ES-I3 (cell line): ENCODE measurements around the gene AQP1.

Source experiments
- H3K36me3 ChIP-seq: 2 replicates; pipeline ENCODE4 v1.6.1; 2013; ENCODE audit warnings: mild to moderate bottlenecking, low read length, control low read depth, moderate library complexity; ENCODE audit not compliant: insufficient read depth
- H3K4me1 ChIP-seq: 2 replicates; pipeline ENCODE4 v1.6.1; 2013; ENCODE audit warnings: mild to moderate bottlenecking, control low read depth, low read length; ENCODE audit not compliant: insufficient read depth
- H3K9ac ChIP-seq: 2 replicates; pipeline ENCODE4 v1.6.1; 2013; ENCODE audit warnings: low read depth, mild to moderate bottlenecking, low read length, moderate library complexity
- H3K9me3 ChIP-seq: 2 replicates; pipeline ENCODE4 v1.6.1; 2013; ENCODE audit warnings: mild to moderate bottlenecking, low read length, moderate library complexity; ENCODE audit not compliant: control insufficient read depth, insufficient read depth

Gene AQP1

GRCh38 chr7:30936650-30937245 lies 25.1 kb downstream of the AQP1 start:
- no peaks in the 10 kb centered on the region for H3K9me3 ChIP-seq
- H3K4me1 ChIP-seq, result no peaks in the 10 kb centered on the region
- no peak overlapping the region for H3K9ac ChIP-seq
- H3K36me3 ChIP-seq, result no peaks in the 10 kb centered on the region

GRCh38 chr7:30937416-30937815 lies 25.8 kb downstream of the AQP1 start:
- Histone ChIP-seq H3K9ac (no peak overlapping the region), H3K36me3 (no peaks in the 10 kb centered on the region), H3K9me3 (no peaks in the 10 kb centered on the region), H3K4me1 (no peaks in the 10 kb centered on the region)

- no peaks in the 10 kb centered on the region for H3K36me3 ChIP-seq
- H3K9ac ChIP-seq, result peak overlapping the region; percentile 35; the same call in 1 of the 2 replicates
- H3K9me3 ChIP-seq, result no peaks in the 10 kb centered on the region
- H3K4me1 ChIP-seq, result no peaks in the 10 kb centered on the region
Observed at GRCh38 chr7:30938435-30939316, 27.0 kb downstream of the AQP1 start.

- no peaks in the 10 kb centered on the region for H3K36me3 ChIP-seq
Observed at GRCh38 chr7:30941582-30942323, 30.1 kb downstream of the AQP1 start.

GRCh38 chr7:30950197-30950596 lies 38.5 kb downstream of the AQP1 start:
- no peaks in the 10 kb centered on the region for H3K4me1 ChIP-seq
- no peaks in the 10 kb centered on the region; the same call in 1 of the 2 replicates for H3K9me3 ChIP-seq
- no peak overlapping the region for H3K9ac ChIP-seq
- no peaks in the 10 kb centered on the region for H3K36me3 ChIP-seq

More at GRCh38 chr7:30941582-30942323, 30.1 kb downstream of the AQP1 start:
- H3K9me3 ChIP-seq, result no peaks in the 10 kb centered on the region; the same call in 1 of the 2 replicates
- no peaks in the 10 kb centered on the region for H3K4me1 ChIP-seq
- H3K9ac ChIP-seq, result no peak overlapping the region

GRCh38 chr7:30954914-30955313 lies 43.3 kb downstream of the AQP1 start:
- Histone ChIP-seq H3K9ac (no peak overlapping the region), H3K4me1 (no peaks in the 10 kb centered on the region), H3K36me3 (no peaks in the 10 kb centered on the region), H3K9me3 (peaks cover 3% of the 10 kb centered on the region; the same call in 1 of the 2 replicates)

GRCh38 chr7:30956704-30957103 lies 45.1 kb downstream of the AQP1 start:
- H3K4me1 ChIP-seq, result no peaks in the 10 kb centered on the region
- H3K9me3 ChIP-seq, result peaks cover 3% of the 10 kb centered on the region; the same call in 1 of the 2 replicates
- no peak overlapping the region for H3K9ac ChIP-seq
- no peaks in the 10 kb centered on the region for H3K36me3 ChIP-seq

GRCh38 chr7:30963842-30964241 lies 52.2 kb downstream of the AQP1 start, which contains the start of gene GHRHR:
GHRHR (plus strand) TSS chr7:30963953; CDS start chr7:30964069, 116 bp downstream.
- Histone ChIP-seq H3K4me1 (no peaks in the 10 kb centered on the region), H3K9me3 (no peaks in the 10 kb centered on the region), H3K36me3 (no peaks in the 10 kb centered on the region), H3K9ac (no peak within 1 kb of the TSS)

- Histone ChIP-seq H3K9ac (no peak overlapping the region), H3K36me3 (no peaks in the 10 kb centered on the region), H3K9me3 (no peaks in the 10 kb centered on the region), H3K4me1 (no peaks in the 10 kb centered on the region)
Observed at GRCh38 chr7:30965372-30965771, 53.7 kb downstream of the AQP1 start.

- Histone ChIP-seq H3K36me3 (no peaks in the 10 kb centered on the region), H3K9me3 (no peaks in the 10 kb centered on the region), H3K4me1 (no peaks in the 10 kb centered on the region), H3K9ac (no peak overlapping the region)
Observed at GRCh38 chr7:30965883-30966282, 54.2 kb downstream of the AQP1 start.

GRCh38 chr7:30968294-30968693 lies 56.6 kb downstream of the AQP1 start:
- H3K9me3 ChIP-seq, result no peaks in the 10 kb centered on the region
- H3K9ac ChIP-seq, result no peak overlapping the region
- no peaks in the 10 kb centered on the region for H3K4me1 ChIP-seq
- H3K36me3 ChIP-seq, result no peaks in the 10 kb centered on the region

- Histone ChIP-seq H3K36me3 (no peaks in the 10 kb centered on the region), H3K4me1 (no peaks in the 10 kb centered on the region), H3K9me3 (no peaks in the 10 kb centered on the region), H3K9ac (no peak overlapping the region)
Observed at GRCh38 chr7:30968747-30969603, 57.3 kb downstream of the AQP1 start.

GRCh38 chr7:30969604-30969970 lies 57.9 kb downstream of the AQP1 start:
- Histone ChIP-seq H3K9ac (no peak overlapping the region), H3K4me1 (no peaks in the 10 kb centered on the region; the same call in 1 of the 2 replicates), H3K36me3 (no peaks in the 10 kb centered on the region), H3K9me3 (no peaks in the 10 kb centered on the region)

GRCh38 chr7:30970074-30970473 lies 58.4 kb downstream of the AQP1 start:
- H3K36me3 ChIP-seq, result no peaks in the 10 kb centered on the region
- H3K4me1 ChIP-seq, result peaks cover 2% of the 10 kb centered on the region; the same call in 1 of the 2 replicates
- H3K9ac ChIP-seq, result no peak overlapping the region
- H3K9me3 ChIP-seq, result no peaks in the 10 kb centered on the region
